Stimulated activated CD8-positive, alpha-beta memory T cell treated with anti-CD3 and anti-CD28 coated beads, Interleukin-12 subunit alpha, Interleukin-12 subunit beta, amount 100 ng/mL, for 24 hours (primary cell): ENCODE measurements around the gene CTNNA2.
"Not testable (repeated sequence)": the region's sequence is repeated elsewhere in the genome, so short reads cannot be mapped to it uniquely, and the experiment has no call there.

Experiments
- DNase-seq: peaks from one replicate; pipeline ENCODE4 v3.0.0-alpha.2; 2020; ENCODE audit errors: extremely low read depth

CTNNA2 gene

DNA sequence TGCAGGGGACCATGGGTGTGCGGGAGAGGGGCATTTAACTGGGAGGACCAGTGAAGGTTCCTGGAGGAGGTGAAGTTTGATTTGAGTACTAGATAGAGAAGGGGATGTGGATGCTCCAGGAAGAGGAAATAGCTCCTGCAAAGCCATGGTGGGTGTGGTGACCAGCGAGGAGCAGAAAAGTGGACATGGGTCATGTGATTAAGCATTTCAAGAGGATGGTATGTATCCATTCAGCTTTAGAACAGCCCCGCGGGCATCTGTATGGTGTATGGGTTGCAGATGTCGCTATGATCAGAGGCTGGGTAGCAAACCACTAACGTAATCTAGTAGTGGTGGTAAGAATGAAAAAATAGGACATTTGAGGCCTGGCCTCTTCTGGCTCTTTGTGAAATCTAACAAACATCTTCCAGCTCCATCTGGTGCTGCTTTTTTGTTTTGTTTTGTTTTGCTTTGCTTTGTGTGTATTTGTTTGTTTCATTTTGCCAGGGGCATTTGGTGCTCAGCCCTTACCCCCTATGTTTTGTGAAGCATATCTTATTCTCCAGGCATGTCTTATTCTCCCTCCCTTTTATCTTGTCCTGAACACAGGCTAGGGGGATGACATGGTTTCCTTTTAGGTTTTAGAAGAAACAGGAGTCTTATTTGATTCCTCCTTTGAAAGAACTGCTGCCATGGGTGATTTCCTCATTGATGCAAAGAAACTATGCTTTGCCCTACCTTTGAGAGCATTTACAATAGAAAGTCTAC lies 565.6 kb downstream of the CTNNA2 start:
- DNase-seq = no peak

GRCh38 chr2:80080957-80081356 lies 568.1 kb downstream of the CTNNA2 start:
- no peak for DNase-seq

DNA sequence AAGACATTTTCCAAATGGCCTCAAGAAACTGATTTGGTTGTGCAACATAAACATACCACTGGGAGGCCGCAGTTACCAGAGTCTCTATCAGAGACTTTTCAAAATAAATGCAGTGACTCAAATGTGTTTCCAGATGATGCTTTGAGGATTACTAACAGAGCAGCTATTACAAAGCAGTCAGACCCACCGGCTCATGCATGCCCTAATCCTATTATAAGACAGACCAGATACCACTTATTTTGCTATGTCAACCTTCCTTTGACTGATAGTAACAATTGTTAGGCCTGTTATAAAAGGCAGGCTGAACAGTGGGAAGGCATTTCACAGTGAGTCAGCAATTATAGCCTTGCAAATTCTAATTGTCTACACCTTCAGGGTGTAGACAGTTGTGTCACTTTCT lies 574.0 kb downstream of the CTNNA2 start:
- no peak for DNase-seq

DNA sequence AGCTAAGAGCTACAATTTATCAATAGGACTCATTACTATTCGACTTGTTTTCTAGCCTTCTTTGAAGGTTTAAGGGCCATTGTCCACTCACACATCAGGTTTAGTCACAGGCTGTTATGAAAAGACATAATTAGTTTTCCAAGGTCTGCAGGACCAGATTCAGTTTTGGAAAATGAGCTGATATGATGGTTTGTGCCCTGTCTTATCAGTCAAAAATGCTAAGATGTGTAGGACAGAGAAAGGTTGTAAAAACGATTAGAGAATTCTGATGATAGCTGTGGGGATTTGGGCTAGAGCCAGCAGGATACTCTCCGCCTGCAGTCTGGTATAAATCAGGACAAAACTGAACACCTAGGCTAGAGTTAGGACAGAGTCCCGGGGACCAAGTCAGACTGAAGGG lies 578.4 kb downstream of the CTNNA2 start:
- no peak for DNase-seq

- DNase-seq = no peak
Observed at GRCh38 chr2:80092474-80092873, 579.6 kb downstream of the CTNNA2 start.

GRCh38 chr2:80098503-80098902 lies 585.7 kb downstream of the CTNNA2 start:
- not testable (repeated sequence) for DNase-seq

DNA sequence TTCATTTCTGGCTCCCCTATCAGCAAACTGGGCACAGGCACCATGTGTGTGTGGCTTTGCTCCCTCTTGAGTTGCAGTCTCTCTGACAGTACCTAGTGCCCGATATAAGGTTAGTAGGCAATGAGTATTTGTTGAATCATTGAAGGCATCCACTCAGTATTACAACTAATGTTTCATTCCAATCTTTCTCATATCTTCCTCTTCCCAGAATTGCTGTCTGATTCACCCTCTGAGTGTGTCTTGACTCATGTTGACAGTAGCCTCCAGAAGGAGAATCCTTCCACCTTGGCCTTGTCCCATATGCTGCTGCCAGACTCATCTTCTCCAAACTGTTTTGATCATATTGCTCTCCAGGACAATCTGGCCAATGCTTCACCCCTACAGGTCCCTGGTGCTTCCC lies 589.2 kb downstream of the CTNNA2 start:
- DNase-seq = no peak

DNA sequence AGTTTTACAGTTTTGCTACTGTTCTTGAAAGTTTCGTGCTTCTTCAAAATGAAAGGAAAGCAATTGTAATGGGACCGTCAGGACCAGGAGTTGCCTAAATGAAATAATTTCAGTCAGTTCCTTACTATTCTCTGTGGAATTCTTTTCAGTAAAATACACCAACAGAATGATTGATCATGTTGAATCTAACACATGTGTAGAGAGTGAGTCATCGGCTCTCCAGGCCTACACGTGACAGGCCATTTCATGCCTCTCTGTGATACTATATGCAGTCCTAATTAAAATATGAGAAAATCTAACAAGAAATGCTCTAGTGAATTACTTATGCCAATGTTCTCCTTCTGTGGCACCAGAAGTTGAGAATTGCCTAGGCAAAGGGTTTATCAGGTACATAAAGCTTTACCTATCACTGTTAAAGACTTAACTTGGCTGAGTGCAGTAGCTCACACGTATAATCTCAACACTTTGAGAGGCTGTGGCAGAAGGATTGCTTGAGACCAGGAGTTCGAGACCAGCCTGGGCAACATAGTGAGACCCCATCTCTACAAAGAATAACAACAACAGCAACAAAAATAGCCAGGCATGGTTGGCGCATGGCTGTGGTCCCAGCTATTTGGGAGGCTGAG lies 592.3 kb downstream of the CTNNA2 start:
- no peak for DNase-seq

- no peak for DNase-seq
Observed at GRCh38 chr2:80111185-80111584, 598.3 kb downstream of the CTNNA2 start.

GRCh38 chr2:80112790-80113189 lies 599.9 kb downstream of the CTNNA2 start:
- no peak for DNase-seq

DNA sequence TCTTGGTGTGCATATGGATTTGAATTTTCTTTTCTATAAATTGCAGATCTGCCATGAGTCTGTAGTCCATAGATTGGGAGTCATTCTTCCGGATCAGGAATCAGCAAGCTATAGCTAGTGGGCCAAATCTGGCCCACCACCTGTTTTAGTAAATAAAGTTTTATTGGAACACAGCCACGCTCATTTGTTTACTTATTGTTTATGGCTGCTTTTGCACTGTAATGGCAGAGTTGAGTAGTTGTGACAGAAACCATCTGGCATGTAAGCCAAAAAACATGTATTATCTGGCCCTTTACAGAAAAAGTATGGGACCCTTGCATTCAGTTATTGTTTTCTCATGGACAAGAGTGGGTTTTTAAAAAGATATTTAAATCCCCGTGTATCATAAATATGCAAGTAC lies 600.5 kb downstream of the CTNNA2 start:
- DNase-seq = no peak

GRCh38 chr2:80114812-80115211 lies 602.0 kb downstream of the CTNNA2 start:
- DNase-seq = no peak

GRCh38 chr2:80117401-80117800 lies 604.5 kb downstream of the CTNNA2 start:
- no peak for DNase-seq

DNA sequence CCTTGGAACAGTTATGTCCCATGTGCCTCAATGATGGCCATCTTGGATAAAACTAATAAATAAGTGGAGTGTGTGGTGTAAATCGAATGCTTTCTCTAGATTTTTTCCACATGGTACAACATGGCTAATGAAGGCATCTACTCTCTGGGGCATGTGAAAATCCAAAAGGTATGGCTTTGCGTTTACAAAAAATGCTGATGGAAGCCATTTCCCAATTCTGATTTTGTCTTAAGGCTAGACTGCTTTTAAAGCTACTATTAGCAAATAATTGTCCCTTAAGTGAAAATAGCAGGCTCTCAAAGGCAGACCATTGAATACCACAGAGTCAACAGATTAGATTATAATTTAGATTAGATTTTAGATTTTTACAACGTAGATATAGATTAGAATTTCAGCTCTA lies 608.0 kb downstream of the CTNNA2 start:
- no peak for DNase-seq

GRCh38 chr2:80122675-80123074 lies 609.8 kb downstream of the CTNNA2 start:
- DNase-seq = no peak

DNA sequence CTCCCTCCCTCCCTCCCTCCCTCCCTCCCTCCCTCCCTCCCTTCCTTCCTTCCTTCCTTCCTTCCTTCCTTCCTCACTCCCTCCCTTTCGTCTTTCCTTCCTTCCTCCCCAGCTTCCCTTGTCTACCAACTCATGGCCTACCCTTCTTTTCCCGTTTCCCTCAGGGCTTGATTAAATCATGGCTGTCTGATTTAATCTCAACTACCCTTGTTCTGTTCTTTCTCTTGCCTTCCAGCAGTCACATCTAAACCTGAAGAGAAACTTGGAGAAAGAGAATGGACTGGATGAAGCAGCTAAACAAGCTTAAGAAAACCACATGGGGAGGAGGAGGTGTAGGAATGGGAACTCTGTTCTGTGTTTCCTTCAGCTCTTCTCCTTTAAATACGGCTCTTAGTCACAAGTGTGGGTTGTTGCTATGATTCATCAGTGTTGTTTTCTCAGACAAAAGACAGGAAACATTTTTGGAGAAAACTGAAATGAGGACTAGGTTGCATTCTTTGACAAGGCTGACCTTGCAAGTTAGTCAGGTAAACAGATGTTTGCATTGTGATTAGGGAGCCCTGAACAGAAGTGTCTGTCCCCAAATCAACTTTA lies 613.8 kb downstream of the CTNNA2 start:
- DNase-seq = no peak

DNA sequence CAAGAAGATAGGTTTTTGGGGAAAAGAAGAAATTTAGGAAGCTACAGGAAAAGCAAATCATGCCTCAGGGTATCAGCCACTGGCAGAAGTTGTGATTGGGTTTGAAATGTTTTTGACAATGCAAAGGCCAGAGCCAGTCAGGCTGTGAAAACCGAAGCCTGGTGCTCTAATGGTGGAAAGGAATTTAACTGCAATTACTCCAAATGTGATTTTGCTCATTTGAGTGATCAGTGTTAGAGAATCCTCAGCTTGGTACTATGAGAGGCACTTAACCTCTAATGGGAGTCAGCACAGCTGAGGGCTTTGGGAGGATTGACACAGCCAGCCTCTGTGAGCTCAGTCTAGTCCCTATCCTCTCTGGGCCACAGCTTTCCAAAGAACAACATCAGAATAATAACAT lies 615.2 kb downstream of the CTNNA2 start:
- no peak for DNase-seq

DNA sequence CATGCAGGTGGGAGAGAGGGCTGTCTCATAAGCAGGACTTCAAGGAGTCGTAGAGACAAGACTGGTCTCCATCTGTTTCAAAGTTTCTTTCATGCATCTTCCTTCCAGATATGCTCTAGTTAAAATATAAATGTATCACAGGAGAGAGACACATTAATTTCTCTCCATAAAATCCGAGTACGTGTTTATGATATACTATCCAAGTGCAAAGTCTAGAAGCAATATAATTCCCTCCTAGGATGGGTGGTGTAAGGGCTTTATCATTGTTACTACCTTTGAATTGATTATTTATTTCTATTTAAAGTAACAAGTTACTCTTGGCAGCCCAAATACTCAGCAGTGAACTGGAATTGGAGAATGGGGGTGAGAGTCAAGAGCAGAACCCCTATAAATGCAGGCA lies 619.4 kb downstream of the CTNNA2 start:
- no peak for DNase-seq

DNA sequence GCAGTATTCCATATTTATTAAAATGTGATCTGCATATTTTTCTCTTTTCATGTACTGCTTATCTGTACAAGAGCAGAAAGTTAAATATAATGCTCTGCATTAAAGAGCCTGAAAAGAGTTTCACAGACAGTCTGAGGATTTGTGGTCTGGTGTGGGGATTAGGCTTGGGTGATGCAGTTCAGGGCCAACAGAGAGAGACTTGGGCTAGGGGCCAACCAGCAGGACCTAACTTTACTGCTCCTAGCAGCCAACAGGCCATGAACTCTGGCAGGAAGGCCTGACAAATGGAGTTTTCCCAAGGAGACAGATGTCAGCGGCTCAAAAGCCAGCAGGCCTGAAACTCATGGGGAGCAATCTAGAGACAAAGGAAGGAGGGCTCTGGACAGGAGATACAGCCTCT lies 622.1 kb downstream of the CTNNA2 start:
- DNase-seq = no peak

- DNase-seq = no peak
Observed at GRCh38 chr2:80136338-80136737, 623.5 kb downstream of the CTNNA2 start.

- DNase-seq = no peak
Observed at GRCh38 chr2:80139001-80139400, 626.1 kb downstream of the CTNNA2 start.

DNA sequence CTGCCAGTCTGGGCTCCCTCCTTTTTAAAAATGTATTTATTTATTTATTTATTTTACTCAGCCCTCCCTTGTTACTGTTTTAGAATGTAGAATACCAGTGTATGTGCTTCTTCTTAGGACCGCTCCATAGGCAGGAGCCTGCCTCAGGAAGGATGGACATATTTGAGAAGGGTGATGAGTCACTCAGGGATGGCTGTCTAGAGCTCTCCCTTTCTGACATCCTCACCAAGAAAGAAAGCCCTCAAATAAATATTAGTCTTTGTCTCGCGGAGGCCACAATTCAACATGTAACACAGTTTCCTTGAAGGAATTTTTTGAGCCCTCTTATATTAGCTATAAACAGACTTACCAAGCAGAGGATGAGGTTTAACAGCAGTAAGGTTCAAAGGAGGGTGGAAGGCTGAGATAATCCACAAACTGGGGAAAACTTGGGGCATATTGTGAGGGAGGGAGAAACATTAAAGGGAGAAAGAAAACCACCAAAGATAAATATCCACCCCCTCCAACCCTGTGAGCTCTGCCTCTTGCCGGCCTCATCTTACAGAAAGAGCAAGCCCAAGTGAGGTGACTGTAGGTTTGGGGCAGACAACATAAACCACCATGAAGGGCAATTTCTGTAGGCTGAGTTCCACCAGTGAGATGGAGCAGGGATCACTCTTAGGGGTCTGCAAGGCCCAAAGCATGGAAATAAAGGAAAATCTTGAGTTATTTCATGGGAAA lies 628.3 kb downstream of the CTNNA2 start:
- no peak for DNase-seq

GRCh38 chr2:80145499-80145898 lies 632.6 kb downstream of the CTNNA2 start:
- DNase-seq = no peak
